GM12873 (cell line): ENCODE data around the gene PDGFD.

Source experiments
- CTCF ChIP-seq: IDR thresholded peaks from 2 replicates; pipeline ENCODE4 v1.5.1; 2012; ENCODE audit warnings: low read depth, mild to moderate bottlenecking, moderate library complexity, low read length, control low read depth; ENCODE audit not compliant: insufficient read depth; ENCODE audit errors: missing control alignments

PDGFD gene

GRCh38 chr11:104067534-104067933, 96.4 kb downstream of the PDGFD start:
- TF ChIP-seq CTCF: no peak

- no peak for TF ChIP-seq CTCF
These were observed 99.8 kb downstream of the PDGFD start for GRCh38 chr11:104064034-104064630.

- no peak for TF ChIP-seq CTCF
These were observed 102.0 kb downstream of the PDGFD start for GRCh38 chr11:104061853-104062521.

GRCh38 chr11:104060820-104061219, 103.1 kb downstream of the PDGFD start:
- no peak for TF ChIP-seq CTCF

- TF ChIP-seq CTCF: no peak
These were observed 103.7 kb downstream of the PDGFD start for GRCh38 chr11:104060004-104060794.

- TF ChIP-seq CTCF: no peak
These were observed 105.3 kb downstream of the PDGFD start for GRCh38 chr11:104058680-104059079.

GRCh38 chr11:104057908-104058307, 106.0 kb downstream of the PDGFD start:
- no peak for TF ChIP-seq CTCF
